Measurements from ENCODE around the gene CDC34.

CDC34 gene

DNA sequence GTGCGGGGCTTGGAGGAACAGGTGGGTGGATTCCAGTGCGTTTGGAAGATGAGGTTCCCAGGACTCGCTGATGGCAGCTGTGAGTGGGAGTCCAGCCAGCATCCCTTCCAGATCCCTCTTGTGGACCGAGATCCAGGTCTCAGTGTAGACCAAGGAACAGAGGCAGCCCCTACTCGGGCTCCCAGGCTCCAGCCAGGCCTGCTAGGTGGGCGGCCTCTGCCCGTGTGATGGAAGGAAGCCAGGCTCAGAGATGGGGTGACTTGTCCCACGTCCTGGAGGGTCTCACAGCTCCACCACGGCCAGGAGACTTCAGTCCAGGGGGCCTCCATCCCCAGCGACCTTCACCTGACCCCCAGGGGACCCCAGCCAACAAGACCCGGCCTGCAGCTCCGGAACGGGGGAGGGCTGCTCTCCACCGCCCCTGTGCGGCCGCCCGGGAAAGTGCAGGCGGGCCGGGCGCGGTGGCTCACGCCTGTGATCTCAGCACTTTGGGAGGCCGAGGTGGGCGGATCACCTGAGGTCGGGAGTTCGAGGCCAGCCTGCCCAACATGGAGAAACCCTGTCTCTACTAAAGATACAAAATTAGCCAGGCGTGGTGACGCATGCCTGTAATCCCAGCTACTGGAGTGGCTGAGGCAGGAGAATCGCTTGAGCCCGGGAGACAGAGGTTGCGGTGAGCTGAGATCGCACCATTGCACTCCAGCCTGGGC lies 36.0 kb upstream of the CDC34 start:
- TF ChIP-seq, protein P1, sequence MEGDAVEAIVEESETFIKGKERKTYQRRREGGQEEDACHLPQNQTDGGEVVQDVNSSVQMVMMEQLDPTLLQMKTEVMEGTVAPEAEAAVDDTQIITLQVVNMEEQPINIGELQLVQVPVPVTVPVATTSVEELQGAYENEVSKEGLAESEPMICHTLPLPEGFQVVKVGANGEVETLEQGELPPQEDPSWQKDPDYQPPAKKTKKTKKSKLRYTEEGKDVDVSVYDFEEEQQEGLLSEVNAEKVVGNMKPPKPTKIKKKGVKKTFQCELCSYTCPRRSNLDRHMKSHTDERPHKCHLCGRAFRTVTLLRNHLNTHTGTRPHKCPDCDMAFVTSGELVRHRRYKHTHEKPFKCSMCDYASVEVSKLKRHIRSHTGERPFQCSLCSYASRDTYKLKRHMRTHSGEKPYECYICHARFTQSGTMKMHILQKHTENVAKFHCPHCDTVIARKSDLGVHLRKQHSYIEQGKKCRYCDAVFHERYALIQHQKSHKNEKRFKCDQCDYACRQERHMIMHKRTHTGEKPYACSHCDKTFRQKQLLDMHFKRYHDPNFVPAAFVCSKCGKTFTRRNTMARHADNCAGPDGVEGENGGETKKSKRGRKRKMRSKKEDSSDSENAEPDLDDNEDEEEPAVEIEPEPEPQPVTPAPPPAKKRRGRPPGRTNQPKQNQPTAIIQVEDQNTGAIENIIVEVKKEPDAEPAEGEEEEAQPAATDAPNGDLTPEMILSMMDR (IDR thresholded peaks at IDR 0.05; ENCODE audit: insufficient read depth, low read length) = peak; percentile 46
- TF ChIP-seq SPI1 (IDR thresholded peaks at IDR 0.05; ENCODE audit: borderline replicate concordance, low read depth) = no peak
- peak in 1 of 2 experiments; percentile 21 for DNase-seq (ENCODE audit: low read depth in 1 of 2, low spot score in 1 of 2)
- peaks cover 14% of the 10 kb centered on the region for H3K27me3 ChIP-seq (ENCODE audit: insufficient read depth, poor library complexity, severe bottlenecking)
- no peak overlapping the region for H3K27ac ChIP-seq (replicated peaks)
- H3K4me3 ChIP-seq (replicated peaks; ENCODE audit: insufficient read depth, low read length) = no peak overlapping the region

DNA sequence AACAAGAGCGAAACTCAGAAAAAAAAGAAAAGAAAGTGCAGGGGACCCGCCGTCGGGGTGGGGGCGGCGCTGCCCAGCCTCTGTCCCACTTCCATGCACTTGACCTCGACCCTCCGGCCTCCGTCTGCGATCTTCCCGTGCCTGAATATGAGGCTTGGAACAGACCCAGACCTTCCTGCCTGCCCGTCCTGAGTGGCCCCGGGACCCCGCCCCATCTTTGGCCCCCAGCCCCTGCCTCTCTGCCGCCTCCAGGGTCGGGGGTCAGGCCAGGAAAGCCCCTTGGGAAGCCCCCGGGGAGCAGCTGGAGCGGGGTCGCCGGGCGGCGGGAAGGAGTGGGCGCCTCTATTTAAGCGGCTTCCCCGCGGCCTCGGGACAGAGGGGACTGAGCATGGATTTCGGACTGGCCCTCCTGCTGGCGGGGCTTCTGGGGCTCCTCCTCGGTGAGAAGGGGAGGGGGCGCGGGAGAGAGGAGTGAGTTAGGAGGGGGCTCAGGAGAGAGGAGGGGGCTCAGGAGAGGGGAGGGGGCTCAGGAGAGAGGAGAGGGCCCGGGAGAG lies 35.4 kb upstream of the CDC34 start, which contains the start of gene MADCAM1:
TSS of gene MADCAM1 (plus strand) at position 375 of the 554 bp plus-strand sequence. CDS start at position 389, 14 bp downstream.
- no peak for DNase-seq (ENCODE audit: low read depth in 1 of 2, low spot score in 1 of 2)
- TF ChIP-seq, protein P2, sequence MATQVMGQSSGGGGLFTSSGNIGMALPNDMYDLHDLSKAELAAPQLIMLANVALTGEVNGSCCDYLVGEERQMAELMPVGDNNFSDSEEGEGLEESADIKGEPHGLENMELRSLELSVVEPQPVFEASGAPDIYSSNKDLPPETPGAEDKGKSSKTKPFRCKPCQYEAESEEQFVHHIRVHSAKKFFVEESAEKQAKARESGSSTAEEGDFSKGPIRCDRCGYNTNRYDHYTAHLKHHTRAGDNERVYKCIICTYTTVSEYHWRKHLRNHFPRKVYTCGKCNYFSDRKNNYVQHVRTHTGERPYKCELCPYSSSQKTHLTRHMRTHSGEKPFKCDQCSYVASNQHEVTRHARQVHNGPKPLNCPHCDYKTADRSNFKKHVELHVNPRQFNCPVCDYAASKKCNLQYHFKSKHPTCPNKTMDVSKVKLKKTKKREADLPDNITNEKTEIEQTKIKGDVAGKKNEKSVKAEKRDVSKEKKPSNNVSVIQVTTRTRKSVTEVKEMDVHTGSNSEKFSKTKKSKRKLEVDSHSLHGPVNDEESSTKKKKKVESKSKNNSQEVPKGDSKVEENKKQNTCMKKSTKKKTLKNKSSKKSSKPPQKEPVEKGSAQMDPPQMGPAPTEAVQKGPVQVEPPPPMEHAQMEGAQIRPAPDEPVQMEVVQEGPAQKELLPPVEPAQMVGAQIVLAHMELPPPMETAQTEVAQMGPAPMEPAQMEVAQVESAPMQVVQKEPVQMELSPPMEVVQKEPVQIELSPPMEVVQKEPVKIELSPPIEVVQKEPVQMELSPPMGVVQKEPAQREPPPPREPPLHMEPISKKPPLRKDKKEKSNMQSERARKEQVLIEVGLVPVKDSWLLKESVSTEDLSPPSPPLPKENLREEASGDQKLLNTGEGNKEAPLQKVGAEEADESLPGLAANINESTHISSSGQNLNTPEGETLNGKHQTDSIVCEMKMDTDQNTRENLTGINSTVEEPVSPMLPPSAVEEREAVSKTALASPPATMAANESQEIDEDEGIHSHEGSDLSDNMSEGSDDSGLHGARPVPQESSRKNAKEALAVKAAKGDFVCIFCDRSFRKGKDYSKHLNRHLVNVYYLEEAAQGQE (IDR thresholded peaks at IDR 0.05; ENCODE audit: insufficient replicate concordance, low read depth) = no peak
- no peak for TF ChIP-seq GABPA (IDR thresholded peaks at IDR 0.05; ENCODE audit: low read depth)
- TF ChIP-seq SPI1 (IDR thresholded peaks at IDR 0.05; ENCODE audit: borderline replicate concordance, low read depth) = no peak
- peaks cover 14% of the 10 kb centered on the region for H3K27me3 ChIP-seq (ENCODE audit: insufficient read depth, poor library complexity, severe bottlenecking)
- H3K4me3 ChIP-seq (replicated peaks; ENCODE audit: insufficient read depth, low read length) = no peak within 1 kb of the TSS
- H3K27ac ChIP-seq (replicated peaks) = no peak within 1 kb of the TSS

DNA sequence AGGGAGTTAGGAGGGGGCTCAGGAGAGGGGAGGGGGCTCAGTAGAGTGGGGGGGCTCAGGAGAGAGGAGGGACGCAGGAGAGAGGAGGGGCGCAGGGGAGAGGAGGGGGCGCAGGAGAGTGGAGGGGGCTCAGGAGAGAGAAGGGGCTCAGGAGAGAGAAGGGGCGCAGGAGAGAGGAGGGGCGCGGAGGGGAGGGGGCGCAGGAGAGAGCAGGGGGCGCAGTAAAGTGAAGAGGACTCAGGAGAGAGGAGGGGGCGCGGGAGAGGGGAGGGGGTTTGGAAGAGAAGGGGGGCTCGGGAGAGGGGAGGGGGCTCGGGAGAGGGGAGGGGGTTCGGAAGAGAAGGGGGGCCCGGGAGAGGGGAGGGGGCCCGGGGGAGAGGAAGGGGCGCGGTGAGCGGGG lies 34.6 kb upstream of the CDC34 start:
- DNase-seq (ENCODE audit: low read depth in 1 of 2, low spot score in 1 of 2) = no peak
- TF ChIP-seq SPI1 (IDR thresholded peaks at IDR 0.05; ENCODE audit: borderline replicate concordance, low read depth) = no peak
- TF ChIP-seq, protein P2 (IDR thresholded peaks at IDR 0.05; ENCODE audit: insufficient replicate concordance, low read depth) = no peak
- no peak for TF ChIP-seq GABPA (IDR thresholded peaks at IDR 0.05; ENCODE audit: low read depth)
- no peak for TF ChIP-seq POLR2AphosphoS5 (IDR thresholded peaks at IDR 0.05; ENCODE audit: low read depth)
- TF ChIP-seq, protein P1 (IDR thresholded peaks at IDR 0.05; ENCODE audit: insufficient read depth, low read length) = no peak
- no peak overlapping the region for H3K27ac ChIP-seq (replicated peaks)
- H3K27me3 ChIP-seq (ENCODE audit: insufficient read depth, poor library complexity, severe bottlenecking) = peaks cover 14% of the 10 kb centered on the region
- H3K4me3 ChIP-seq (replicated peaks; ENCODE audit: insufficient read depth, low read length) = no peak overlapping the region

DNA sequence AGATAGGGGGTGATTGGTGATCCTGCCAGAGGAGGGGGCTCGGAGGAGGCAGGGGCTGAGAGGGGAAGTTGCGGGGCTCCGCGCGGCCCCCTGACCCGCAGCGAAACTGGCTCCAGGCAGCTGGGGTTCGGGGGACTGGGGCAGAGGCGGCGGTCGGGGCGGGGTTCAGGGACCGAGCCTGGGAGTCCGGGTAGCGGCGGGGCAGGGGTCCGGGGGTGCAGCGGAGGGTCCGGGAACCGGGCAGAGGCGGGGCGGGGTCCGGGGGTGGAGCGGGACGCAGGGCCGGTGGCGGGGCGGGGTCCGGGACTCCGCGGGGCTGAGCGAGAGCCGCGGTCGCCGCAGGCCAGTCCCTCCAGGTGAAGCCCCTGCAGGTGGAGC lies 34.1 kb upstream of the CDC34 start:
- H3K4me3 ChIP-seq (replicated peaks; ENCODE audit: insufficient read depth, low read length) = no peak overlapping the region
- TF ChIP-seq, protein P2 (IDR thresholded peaks at IDR 0.05; ENCODE audit: insufficient replicate concordance, low read depth) = no peak
- no peak for TF ChIP-seq SPI1 (IDR thresholded peaks at IDR 0.05; ENCODE audit: borderline replicate concordance, low read depth)

More for the DNA sequence above, 34.1 kb upstream of the CDC34 start:
- no peak for DNase-seq (ENCODE audit: low read depth in 1 of 2, low spot score in 1 of 2)
- no peak overlapping the region for H3K27ac ChIP-seq (replicated peaks)
- H3K27me3 ChIP-seq (ENCODE audit: insufficient read depth, poor library complexity, severe bottlenecking) = peaks cover 14% of the 10 kb centered on the region
